ENCODE results near the gene C2orf81. TPM values are rescaled to one million over a fixed set of nuclear protein-coding genes. Genes with fewer than 3 reads are reported as not detected.

Gene C2orf81
- total RNA-seq, 2 experiments from 2014 or later = 2.9 to 3.4 TPM

DNA sequence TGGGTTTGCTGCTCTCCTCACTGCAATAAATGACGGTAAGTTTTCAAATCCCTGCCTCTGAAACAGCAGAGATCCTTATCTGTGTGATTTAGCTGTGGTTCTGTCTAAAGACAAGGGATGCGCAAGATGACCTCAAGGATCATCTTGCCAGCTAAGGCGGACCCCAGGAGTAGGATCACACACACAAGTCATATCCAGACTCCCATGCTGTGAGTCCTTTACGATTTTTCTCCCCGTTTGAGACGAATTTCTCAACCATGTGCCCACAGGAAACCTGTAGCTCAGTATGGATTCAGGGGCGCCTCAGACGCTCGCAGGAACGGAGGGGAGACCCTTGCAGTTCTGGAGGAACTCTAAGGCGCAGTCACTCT, 30.2 kb downstream of the C2orf81 start:
- ChIA-PET POLR2A (interaction anchor here (0.6 to 2.7 kb wide), 19 partner anchors 9 to 213 kb away, joined by 3 to 17 read pairs (median 6); partner anchors contain the start of genes AUP1, C2orf81, CCDC142 and HTRA2), CTCF (interaction anchor here (0.5 to 2.1 kb wide), 19 partner anchors 9 to 614 kb away, joined by 3 to 9 read pairs (median 4); partner anchors contain the start of genes C2orf81, CCDC142, INO80B and MRPL53)
- Histone ChIP-seq H3K27ac (ENCODE audit: low read depth in 1 of 2, low read length in 2 of 2) (peak overlapping the region; percentile 88 to 92), H3K4me3 (ENCODE audit: low read length) (peak overlapping the region; percentile 72), H3K27me3 (ENCODE audit: control insufficient read depth in 1 of 2, insufficient read depth in 2 of 2, low read length in 2 of 2) (peaks cover 0 to 5% of the 10 kb centered on the region in 2 experiments), H3K9me3 (ENCODE audit: control insufficient read depth in 1 of 2, insufficient read depth in 1 of 2, low read length in 2 of 2) (no peaks in the 10 kb centered on the region), H3K4me1 (ENCODE audit: insufficient read depth, low read length) (peaks cover 34% of the 10 kb centered on the region), H3K36me3 (ENCODE audit: insufficient read depth, low read length) (no peaks in the 10 kb centered on the region)
- Mint-ChIP-seq H3K27me3 (no peaks in the 10 kb centered on the region), H3K36me3 (ENCODE audit: low read depth) (peaks cover 4% of the 10 kb centered on the region), H3K4me3 (peak overlapping the region; percentile 99), H3K27ac (no peak overlapping the region), H3K4me1 (ENCODE audit: low read depth) (peaks cover 9% of the 10 kb centered on the region), H3K9me3 (no peaks in the 10 kb centered on the region)
- intact Hi-C loops (cut with DNase I, micrococcal nuclease) = loop anchor here (5.0 to 10.0 kb wide), 7 partner anchors 81 to 654 kb away; partner anchors contain the start of genes STAMBP (in 2 of the 2), MOB1A (in 1 of the 2), MRPL53 (in 1 of the 2) and SEMA4F (in 1 of the 2)
- peak; percentile 27 for ATAC-seq (ENCODE audit: poor library complexity)
- peak in 1 of 14 experiments; percentile 5 for DNase-seq
- TF ChIP-seq, protein P1, sequence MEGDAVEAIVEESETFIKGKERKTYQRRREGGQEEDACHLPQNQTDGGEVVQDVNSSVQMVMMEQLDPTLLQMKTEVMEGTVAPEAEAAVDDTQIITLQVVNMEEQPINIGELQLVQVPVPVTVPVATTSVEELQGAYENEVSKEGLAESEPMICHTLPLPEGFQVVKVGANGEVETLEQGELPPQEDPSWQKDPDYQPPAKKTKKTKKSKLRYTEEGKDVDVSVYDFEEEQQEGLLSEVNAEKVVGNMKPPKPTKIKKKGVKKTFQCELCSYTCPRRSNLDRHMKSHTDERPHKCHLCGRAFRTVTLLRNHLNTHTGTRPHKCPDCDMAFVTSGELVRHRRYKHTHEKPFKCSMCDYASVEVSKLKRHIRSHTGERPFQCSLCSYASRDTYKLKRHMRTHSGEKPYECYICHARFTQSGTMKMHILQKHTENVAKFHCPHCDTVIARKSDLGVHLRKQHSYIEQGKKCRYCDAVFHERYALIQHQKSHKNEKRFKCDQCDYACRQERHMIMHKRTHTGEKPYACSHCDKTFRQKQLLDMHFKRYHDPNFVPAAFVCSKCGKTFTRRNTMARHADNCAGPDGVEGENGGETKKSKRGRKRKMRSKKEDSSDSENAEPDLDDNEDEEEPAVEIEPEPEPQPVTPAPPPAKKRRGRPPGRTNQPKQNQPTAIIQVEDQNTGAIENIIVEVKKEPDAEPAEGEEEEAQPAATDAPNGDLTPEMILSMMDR (IDR thresholded peaks at IDR 0.05) = no peak

DNA sequence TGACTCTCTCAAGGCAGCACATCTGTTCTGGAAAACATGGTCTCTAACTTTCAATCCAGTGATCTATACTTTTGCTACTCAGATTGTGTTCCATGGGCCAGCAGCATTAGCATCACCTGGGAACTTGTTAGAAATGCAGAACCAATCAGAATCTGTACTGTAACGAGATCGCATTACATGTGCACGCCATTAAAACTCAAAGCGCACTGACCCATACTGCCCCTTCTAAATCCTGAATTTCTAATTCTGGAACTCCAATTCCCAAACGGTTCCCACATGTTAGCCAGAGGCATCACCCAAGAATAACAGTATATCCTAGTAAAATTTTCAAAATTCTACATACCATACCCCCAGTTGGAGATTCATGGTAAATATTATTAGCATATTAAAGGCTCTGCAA, 30.8 kb downstream of the C2orf81 start:
- Mint-ChIP-seq H3K36me3 (ENCODE audit: low read depth) (peaks cover 4% of the 10 kb centered on the region), H3K27ac (no peak overlapping the region), H3K4me3 (no peak overlapping the region), H3K4me1 (ENCODE audit: low read depth) (peaks cover 9% of the 10 kb centered on the region), H3K9me3 (no peaks in the 10 kb centered on the region), H3K27me3 (no peaks in the 10 kb centered on the region)
- TF ChIP-seq, protein P1 (IDR thresholded peaks at IDR 0.05) = no peak
- intact Hi-C loops (cut with DNase I, micrococcal nuclease) = loop anchor here (5.0 to 10.0 kb wide), 7 partner anchors 82 to 653 kb away; partner anchors contain the start of genes STAMBP (in 2 of the 2), MOB1A (in 1 of the 2), MRPL53 (in 1 of the 2) and SEMA4F (in 1 of the 2)
- DNase-seq (no peak), ATAC-seq (ENCODE audit: poor library complexity) (no peak)
- peak overlapping the region; percentile 72 for H3K4me3 ChIP-seq (ENCODE audit: low read length)
- H3K27ac ChIP-seq (ENCODE audit: low read depth in 1 of 2, low read length in 2 of 2) = no peak overlapping the region
- CTCF ChIA-PET = interaction anchor here (1.3 to 1.9 kb wide), 5 partner anchors 41 to 270 kb away, joined by 4 to 8 read pairs (median 6); partner anchors contain the start of genes INO80B and MRPL53
- no peaks in the 10 kb centered on the region for H3K36me3 ChIP-seq (ENCODE audit: insufficient read depth, low read length)
- H3K9me3 ChIP-seq (ENCODE audit: control insufficient read depth in 1 of 2, insufficient read depth in 1 of 2, low read length in 2 of 2) = no peaks in the 10 kb centered on the region
- POLR2A ChIA-PET = interaction anchor here (0.9 to 2.7 kb wide), 10 partner anchors 25 to 212 kb away, joined by 3 to 17 read pairs (median 8); partner anchors contain the start of genes AUP1, C2orf81, CCDC142 and HTRA2
- H3K4me1 ChIP-seq (ENCODE audit: insufficient read depth, low read length) = peaks cover 34% of the 10 kb centered on the region
- peaks cover 0 to 5% of the 10 kb centered on the region in 2 experiments for H3K27me3 ChIP-seq (ENCODE audit: control insufficient read depth in 1 of 2, insufficient read depth in 2 of 2, low read length in 2 of 2)

DNA sequence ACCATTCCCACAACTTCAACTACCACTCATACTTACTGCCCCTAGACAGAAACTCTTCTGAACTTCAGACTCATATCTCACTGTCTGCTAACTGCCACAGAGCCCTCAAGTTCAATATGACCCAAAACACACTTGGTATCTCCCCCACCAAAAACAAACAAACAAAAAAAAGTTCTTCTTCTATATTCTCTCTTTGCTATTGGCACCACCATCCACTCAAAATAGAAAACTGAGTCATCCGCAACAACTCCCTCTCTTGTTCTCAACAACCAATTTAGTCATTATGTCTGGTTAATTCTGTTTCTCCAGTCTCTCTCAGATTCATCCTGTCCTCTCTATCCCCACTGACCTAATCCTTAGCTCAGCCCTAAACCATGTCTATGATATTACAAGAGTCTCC, 34.1 kb downstream of the C2orf81 start:
- no peak for DNase-seq
- Histone ChIP-seq H3K36me3 (ENCODE audit: insufficient read depth, low read length) (peaks cover 8% of the 10 kb centered on the region), H3K4me1 (ENCODE audit: insufficient read depth, low read length) (peaks cover 36% of the 10 kb centered on the region), H3K27me3 (ENCODE audit: control insufficient read depth in 1 of 2, insufficient read depth in 2 of 2, low read length in 2 of 2) (no peaks in the 10 kb centered on the region), H3K9me3 (ENCODE audit: control insufficient read depth in 1 of 2, insufficient read depth in 1 of 2, low read length in 2 of 2) (no peaks in the 10 kb centered on the region), H3K4me3 (ENCODE audit: low read length) (no peak overlapping the region), H3K27ac (ENCODE audit: low read depth in 1 of 2, low read length in 2 of 2) (no peak overlapping the region)
- Mint-ChIP-seq H3K4me3 (no peak overlapping the region), H3K9me3 (no peaks in the 10 kb centered on the region), H3K4me1 (ENCODE audit: low read depth) (peaks cover 16% of the 10 kb centered on the region), H3K27me3 (no peaks in the 10 kb centered on the region), H3K27ac (no peak overlapping the region), H3K36me3 (ENCODE audit: low read depth) (peaks cover 4% of the 10 kb centered on the region)
- TF ChIP-seq, protein P1 (IDR thresholded peaks at IDR 0.05) = no peak
- intact Hi-C loops (cut with DNase I, micrococcal nuclease) = no loop called here
- no peak for ATAC-seq (ENCODE audit: poor library complexity)
- ChIA-PET CTCF (no interaction called here), POLR2A (no interaction called here)
